NCI-H345 treated with DMSO at 0.1 percent for 48 hours (cell line): ENCODE measurements around the gene ADGRB3.
"Not testable (repeated sequence)": the region's sequence is repeated elsewhere in the genome, so short reads cannot be mapped to it uniquely, and the experiment has no call there.

Experiments used
- DNase-seq: peaks from one replicate; lab custom pipeline; 2025; ENCODE audit not compliant: unreplicated experiment; lab: John Stamatoyannopoulos, UW

ADGRB3 gene

DNA sequence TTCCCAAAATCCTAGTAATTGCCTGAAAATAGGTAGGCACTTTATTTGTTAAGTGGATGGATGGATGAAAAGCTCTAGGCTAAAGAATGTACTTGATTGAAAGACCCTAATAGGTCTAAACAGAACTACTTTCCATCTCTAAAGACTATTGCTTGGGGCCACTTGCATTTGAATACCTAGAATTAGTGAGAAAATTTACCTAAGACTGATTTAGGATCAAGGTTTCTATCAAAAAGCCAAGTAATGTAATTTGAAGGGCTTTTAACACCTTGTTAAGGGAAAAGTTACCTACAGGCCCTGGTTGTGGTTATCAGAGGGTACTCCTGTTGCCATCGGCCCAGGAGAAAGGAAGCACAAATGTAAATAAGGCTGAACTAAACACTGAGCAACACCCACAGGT is 581.0 kb downstream of the ADGRB3 start:
- no peak for DNase-seq

DNA sequence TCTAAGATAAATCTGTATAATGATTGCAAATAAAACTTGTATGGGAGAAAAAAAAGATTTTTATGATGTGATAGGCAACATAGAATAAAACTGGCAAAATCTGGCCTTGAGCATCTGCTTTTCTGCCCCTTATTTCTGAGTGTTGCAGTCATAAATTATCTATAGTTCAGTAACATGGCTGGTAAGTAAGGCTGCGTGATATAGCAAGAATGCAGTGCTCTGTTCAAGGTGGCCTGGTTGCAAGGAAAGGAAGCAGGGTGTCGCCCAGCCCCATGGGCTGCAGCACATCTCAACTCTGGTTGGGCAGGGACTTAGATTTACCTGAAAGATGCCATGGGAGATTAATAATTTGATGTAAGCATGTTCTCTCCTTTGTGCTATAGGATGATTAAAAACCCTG is 582.3 kb downstream of the ADGRB3 start:
- DNase-seq = no peak

DNA sequence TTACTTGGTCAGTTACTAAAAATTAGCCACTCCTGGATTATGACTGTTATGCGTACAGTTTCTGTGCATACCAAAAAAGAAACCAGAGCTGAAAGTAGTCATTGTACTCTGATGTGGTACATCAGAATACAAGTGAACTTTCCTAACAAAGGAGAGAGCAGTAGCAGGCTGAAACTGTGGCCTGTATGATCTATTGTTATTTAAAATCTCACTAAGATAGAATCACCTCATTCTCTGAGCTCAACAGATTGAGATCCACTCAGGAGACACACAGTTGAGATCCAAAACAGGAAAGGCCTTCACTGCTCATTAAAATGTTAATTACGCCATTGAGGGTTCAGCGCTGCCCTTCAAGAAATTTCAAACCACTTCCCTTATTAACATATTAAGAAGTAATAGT is 585.3 kb downstream of the ADGRB3 start:
- no peak for DNase-seq

DNA sequence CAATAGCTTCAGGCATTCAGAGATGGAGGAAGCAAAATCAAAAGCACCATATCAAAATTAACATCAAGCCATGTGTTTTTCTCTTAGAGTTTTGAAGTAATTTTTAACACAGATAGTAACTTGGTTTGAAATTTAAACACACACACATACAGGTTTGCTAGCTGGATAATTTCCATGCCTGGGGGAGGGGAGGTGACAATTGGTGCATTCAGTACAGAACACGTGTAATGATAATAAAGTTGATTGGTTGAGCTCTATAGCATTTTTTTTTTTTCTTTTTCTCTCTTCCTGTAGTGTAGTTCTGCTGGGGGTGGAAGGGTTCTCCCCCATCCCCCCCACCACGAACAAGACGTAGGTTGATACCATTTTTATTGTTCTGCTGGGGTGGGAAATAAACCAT is 596.9 kb downstream of the ADGRB3 start:
- DNase-seq = no peak

DNA sequence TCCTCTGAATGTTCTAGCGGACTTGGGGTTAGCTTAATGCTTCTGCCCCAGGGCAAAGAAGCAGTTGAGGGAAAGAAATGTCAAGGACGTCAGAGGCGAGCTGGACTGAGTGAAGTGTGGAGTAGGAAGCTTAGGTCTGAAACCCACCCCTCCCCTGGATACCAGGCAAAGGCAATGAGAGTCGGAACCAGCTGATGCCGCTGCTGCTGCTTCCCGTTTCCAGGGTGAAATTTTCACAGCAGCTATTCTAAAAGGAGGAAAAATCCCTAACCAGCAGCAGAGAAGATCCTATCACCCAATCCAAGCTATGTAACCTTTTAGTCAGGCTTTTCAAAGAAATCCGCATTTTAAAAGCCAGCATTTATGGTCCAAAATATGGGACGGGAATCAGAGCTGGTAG is 597.4 kb downstream of the ADGRB3 start:
- no peak for DNase-seq

DNA sequence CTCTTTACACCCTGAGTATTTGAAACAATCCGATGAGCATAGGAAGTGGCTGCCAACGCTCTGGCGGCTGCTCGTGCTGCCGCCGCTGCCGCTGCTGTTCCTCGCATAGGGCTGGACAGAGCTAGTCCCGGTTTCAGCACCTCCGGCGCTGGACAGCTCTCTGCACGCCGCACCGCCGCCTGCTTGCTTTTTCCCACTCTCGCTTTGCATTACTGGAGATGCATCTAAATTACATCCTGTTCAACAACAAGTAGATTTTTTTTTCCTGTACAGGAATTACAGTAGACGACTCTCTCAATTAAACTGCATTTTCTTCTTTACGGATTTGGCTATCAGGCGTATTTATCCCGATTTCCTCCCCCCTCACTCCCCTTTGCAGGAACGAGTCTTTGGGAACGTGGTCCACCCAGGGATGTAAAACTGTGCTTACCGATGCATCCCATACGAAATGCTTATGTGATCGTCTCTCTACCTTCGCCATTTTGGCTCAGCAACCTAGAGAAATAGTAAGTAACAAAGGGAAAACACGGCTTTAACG is 597.9 kb downstream of the ADGRB3 start:
- no peak for DNase-seq

DNA sequence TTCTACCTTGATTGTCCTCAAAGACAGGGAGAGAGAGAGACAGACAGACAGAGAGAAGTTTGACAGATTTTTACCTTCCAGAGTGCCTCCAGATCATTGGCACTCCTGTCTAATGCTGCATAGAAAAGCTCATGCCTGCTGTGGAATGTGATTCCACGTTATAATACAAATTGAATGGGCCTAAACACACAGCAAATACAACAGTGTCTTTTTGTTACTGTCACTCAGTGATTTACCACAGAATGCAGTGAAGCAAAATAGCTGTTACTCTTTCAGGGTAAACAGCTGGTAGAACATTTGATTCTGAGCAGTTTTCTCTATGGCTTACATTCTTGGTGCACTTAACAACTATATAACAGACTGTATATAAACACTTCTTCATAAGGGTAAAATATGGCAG is 603.0 kb downstream of the ADGRB3 start:
- no peak for DNase-seq

DNA sequence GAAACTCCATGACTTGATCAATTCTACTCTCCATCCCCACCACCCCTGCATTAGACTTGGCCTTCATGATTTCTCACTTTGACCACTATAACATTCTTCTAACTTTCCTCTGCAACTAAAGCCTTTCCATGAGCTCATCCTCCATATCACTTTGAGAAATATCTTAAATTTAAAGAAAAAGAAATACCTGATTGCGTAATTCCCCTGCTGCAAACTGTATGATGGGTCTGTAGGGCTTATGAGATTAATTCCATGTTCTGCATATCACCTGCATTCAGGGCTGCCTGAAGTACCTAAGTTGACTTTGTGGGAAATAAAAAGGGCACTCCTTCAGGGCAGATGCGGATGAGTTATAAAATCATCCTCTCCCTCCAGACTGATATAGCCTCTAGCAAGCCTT is 611.9 kb downstream of the ADGRB3 start:
- no peak for DNase-seq

DNA sequence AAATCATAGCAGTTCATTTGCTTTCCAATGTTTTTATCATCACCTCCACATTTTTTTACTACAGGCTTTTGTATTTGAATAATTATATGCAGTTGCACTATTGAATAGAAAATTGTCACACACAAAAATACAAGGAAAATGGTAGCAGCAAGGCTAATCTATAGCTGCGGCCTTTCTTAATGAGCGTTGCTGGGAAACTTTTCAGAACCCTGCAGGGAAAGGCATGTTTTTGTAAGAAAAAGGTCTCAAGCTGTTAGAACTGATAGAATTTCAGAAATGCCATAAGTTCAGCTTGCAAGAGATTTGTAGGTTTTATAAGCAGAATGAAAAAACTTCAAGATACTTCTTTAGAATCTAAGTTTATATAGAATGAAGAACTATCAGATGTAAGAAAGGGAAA is 625.9 kb downstream of the ADGRB3 start:
- DNase-seq = no peak

DNA sequence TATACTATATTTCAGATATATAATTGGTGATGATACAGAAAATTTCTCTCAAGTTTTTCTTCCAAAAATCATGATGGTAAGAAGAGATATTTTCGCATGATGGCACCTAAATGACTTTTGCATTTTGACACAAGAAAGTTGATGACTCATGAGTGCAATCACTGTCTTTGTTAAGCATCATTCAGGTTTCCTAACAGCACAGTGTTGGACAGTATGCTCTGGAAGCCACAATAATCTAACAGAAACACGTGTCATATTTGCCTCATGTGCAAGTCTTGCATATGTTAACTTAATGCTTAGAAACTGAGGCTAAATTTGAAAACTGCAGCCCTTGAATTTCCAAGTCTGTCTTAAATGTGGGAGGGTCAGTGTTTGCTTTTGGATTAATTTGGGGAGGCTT is 628.2 kb downstream of the ADGRB3 start:
- DNase-seq = no peak

DNA sequence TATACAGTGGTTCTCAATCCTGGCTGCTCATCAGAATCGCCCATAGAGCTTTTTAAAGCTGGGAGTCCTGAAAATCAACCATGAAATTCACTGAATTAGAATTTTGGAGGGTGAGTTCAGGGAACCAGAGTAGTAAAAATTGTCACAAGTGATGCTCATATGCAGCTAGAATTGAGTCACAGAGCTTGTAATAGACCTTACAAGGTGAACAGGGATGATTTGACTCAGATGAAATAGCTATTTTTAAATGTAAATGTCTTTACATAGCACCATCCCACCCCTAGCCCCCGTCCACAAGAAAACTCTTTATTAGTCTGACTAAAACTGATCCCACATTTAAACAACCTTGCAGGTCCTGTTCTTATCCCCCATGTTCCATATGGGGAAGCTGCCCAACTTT is 630.0 kb downstream of the ADGRB3 start:
- DNase-seq = no peak

DNA sequence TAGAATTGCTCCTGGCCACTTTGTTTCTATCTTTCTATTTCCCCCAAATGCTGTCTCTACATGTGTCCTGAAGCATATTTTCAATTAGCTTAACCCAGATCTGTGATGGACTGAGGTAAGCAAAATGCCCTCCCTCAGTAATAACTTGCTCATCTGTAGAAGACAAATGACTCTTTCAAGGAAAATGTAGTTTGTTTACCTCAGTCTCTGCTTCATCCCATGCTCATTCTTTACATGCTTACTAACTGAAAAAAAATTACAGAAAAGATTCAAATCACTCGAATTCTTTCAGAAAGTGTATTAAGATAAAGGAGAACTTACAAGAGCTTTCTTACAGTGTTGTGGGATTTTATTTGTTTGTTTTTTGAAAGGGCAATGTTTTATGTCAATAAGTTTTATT is 630.6 kb downstream of the ADGRB3 start:
- no peak for DNase-seq

DNA sequence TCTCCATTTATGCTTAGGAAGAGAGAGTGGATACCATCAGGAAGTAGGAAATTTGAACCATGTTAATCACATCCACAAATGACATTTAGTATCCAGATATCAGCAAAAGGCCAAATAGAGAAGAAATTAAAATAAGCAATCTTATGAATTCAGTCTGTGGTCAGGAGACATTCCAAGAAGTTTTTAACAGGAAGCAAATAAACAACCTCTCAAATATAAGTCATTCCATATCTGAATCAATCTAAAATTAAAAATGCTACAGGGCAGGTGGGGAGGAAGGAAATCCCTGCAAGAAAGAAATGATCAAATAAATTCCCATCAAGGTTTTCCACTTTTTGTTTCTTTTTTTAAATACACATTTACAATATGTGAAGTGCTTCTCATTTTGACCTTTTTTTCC is 641.1 kb downstream of the ADGRB3 start:
- DNase-seq = no peak

DNA sequence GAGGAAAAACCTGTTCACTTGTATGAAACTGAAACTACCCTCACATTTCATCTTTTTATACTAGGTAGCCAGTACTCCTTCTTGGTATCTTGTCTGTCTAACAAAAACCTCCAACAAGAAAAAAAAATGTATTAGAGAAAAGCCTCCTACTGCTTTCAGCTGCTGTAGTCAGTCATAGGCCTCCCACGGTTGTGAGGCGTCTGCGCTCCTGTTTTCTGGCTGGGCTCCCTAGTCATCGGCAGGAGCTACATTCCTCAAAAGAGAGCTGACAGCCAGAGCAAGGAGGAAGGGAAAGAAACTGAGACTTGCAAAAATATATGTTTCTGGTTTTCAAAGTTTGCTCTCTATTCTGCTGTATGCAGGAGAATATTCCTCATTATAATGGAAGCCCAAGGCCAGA is 644.7 kb downstream of the ADGRB3 start:
- no peak for DNase-seq

DNA sequence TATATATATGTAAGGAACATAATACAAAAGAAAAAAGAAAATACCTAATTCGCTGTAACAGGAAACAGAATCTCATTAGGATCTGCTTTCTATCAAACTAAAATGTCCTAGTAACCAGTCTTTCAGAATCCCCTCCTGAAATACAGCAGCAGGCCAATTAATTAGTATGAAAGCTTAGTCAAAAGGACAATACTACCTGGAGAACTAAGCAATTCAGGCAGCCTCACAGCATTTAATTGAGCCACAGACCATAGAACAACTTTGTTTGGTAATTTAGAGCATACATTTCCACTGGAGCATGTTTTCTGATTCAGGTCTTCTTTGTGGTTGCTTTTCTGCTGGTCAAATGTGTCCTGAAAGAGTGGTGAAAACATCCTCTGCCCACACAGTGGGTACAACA is 645.8 kb downstream of the ADGRB3 start:
- DNase-seq = no peak

DNA sequence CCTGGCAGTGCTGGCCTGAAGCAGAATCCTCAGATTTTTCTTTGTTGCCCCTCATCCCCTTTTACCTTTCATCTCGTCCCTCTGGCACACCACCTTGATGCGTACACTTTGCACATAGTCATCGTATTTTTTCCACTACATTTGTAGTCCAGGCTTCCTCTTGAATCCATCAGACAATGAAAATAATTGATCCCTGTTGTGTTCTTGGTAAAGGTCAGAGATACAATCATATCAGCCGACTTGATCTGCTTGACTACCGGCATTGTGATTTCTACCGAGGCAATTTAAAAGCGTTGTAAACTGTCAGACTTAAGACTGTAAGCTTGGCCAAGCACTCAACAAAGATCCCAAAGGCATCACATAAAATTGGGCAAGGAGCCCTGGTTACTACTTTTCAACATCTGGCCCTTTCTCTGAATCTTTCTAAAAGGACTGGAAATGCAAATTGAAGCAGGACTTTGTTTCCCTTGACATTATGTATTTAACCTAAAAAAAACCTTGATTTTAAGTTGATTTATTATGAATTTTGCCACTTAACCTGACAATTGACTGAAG is 649.2 kb downstream of the ADGRB3 start:
- no peak for DNase-seq

DNA sequence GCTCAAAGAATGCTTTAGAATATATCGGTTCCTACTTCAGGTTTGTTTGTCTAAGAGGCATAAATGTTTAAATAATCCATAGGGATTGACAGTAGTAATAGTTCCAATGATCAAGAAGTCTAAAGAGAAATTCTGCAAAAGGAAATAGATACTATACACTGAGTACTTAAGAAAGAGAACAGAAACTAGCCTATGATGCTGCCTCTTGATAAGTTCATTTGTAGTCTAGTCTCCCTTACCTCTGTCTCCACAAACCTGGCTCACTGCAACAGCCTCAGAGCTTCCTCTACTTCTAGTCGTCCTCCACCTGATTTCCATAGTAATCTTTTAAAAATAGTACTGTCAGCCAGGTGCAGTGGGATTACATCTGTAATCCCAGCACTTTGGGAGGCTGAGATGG is 650.0 kb downstream of the ADGRB3 start:
- DNase-seq = no peak

DNA sequence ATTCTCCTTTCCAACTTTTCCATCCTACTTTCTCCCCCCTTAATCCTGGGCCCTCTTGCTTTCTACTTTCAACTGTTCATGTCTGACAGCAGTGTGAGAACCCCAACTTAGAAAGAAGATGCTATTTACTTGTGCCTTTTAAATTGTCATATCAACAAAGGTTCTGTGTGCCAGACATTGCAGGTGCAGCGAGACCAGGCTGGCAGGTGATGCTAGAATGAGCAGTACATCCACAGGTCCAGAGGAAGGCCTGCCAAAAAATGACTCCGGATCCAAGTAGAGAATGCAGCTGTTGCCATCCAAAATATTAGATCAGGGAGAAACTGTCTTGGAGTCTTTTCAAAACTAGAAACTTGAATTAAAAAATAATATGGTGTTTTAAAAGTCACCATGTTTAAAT is 651.2 kb downstream of the ADGRB3 start:
- DNase-seq = no peak

DNA sequence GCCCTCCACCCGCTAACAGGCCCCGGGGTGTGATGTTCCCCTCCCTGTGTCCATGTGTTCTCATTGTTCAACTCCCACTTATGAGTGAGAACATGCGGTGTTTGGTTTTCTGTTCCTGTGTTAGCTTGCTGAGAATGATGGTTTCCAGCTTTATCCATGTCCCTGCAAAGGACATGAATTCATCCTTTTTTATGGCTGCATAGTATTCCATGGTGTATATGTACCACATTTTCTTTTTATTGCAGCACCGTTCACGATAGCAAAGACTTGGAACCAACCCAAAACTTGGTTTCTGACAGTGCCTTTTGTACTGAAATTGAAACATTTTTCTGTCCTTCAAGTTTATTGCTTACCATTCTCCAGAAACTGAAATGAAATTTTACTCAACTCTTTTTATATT is 653.1 kb downstream of the ADGRB3 start:
- DNase-seq = not testable (repeated sequence)

DNA sequence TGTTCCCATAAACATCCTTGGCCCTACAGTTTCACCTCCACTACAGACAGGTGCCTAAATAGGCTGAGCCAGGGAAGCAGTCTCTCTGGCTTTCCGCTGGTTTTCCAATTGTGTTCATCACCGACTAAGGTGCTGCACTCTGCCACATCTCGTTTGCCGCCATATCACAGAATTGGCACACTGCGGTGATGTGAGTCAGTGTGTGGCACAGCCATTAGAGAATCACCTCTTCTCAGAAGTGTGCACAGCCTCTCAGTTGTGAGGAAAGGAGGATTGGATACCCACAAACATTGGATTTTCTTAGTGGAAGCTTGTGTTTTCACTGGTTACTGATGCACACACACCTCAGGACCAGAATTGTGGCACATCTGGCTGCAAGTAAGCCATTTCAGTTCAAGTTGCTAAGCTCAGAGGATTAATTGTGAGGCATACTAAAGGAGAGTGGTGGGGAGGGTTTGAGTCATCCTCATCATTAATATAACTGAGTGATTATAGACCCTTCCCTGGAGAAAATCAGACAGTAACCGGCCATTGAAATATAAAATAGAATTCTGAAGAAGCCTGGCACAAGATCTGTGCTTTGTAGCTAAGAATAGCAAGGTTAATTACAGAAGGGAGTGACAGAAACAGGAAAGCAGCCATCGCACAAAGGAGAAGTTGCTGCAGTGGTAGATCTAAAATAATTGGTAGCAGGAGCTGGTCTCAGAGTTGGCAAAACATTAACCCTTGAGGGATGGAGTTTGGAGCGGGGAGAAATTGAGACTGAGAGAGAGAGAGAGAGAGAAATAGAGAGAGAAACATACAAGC is 654.8 kb downstream of the ADGRB3 start:
- no peak for DNase-seq

DNA sequence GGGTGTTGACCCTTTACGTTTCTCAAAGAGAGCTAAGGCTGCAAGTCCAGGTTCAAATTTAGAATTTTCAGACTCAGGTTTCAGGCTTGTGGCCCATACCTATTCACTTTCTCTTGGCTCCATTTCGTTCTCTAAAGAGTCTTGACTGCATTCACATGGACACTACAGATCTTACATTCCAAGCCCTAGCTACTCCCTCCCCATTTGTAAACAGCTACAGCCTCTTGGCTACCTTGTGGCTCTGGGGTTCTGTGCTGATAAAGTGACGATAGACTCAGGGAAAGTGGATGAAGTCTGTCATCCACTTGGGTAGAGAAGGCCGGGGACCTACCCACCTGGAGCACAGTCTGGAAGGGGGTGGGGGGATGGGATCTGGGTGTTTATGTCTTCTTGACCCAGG is 658.4 kb downstream of the ADGRB3 start:
- DNase-seq = no peak

DNA sequence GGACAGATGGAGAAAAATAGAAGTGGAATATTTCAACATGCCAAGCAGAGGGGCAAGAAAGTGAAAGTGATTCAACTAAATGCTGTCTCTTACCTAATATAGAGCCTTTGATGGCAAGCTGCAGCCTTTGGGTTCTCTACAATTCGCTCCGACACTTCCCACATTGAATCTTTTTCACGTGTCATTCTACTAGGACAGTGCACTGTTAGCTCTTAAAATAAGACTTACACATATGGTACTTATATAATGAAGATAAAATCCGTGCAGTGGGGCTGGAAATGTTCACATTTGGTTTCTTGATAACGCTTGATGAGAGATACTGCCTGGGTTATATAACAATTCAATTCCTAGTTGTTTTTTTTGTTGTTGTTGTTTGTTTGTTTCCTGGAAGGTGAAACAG is 659.3 kb downstream of the ADGRB3 start:
- no peak for DNase-seq

DNA sequence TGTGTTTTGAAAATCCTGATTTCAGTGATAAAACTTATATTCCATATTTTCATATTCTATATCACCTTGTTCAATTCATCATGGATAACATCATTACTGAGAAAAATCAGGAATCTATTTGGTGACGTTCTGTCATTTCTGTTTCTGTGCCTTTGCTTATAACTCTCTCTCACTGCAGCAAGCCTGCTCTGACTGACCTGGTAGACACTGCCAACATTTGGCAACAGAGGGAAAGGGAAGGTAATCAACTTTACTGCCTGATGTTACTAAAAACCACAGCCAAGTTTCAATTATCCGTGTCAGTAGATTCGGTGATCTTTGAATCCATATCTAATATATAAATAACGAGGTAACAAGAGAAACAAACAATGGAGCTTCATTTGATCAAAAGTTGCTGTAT is 659.8 kb downstream of the ADGRB3 start:
- DNase-seq = no peak
